ENCODE results near the gene NKTR. TPM values are rescaled to one million over a fixed set of nuclear protein-coding genes. Genes with fewer than 3 reads are reported as not detected.

Gene NKTR
- total RNA-seq, 4 donors from 2014 or later = 18.0 to 112 (median 50.7) TPM

DNA sequence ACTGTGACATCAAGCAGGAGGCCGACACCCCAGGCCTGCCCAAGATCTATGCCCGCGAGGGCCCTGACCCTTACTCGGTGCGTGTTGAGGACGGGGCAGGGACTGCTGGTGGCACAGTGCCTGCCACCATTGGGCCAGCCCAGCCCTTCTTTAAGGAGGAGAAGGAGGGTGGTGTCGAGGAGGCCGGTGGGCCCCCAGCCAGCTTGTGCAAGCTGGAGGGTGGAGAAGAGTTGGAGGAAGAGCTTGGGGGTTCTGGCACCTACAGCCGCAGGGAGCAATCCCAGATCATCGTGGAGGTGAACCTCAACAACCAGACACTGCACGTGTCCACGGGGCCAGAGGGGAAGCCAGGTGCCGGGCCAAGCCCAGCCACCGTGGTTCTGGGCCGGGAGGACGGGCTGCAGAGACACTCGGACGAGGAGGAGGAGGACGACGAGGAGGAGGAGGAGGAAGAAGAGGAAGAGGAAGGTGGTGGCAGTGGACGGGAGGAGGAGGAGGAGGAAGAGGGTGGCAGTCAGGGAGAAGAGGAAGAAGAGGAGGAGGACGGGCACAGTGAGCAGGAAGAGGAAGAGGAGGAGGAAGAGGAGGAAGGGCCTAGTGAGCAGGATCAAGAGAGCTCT lies 58.4 kb downstream of the NKTR start:
- Histone ChIP-seq H3K4me3 (no peak overlapping the region), H3K27ac (peak overlapping the region in 2 of 4 donors; percentile 0 to 49), H3K4me1 (peaks cover 13 to 58% (median 25%) of the 10 kb centered on the region in 3 donors), H3K36me3 (peaks cover 3 to 21% (median 8%) of the 10 kb centered on the region in 3 donors), H3K27me3 (no peaks in the 10 kb centered on the region), H3K9me3 (no peaks in the 10 kb centered on the region)
- WGBS, 2 donors = 64 to 68% methylated on average over 15 to 16 of the region's 22 CpGs
- intact Hi-C loops (cut with DNase I) = no loop called here
- DNase-seq = no peak
- TF ChIP-seq, protein P1, sequence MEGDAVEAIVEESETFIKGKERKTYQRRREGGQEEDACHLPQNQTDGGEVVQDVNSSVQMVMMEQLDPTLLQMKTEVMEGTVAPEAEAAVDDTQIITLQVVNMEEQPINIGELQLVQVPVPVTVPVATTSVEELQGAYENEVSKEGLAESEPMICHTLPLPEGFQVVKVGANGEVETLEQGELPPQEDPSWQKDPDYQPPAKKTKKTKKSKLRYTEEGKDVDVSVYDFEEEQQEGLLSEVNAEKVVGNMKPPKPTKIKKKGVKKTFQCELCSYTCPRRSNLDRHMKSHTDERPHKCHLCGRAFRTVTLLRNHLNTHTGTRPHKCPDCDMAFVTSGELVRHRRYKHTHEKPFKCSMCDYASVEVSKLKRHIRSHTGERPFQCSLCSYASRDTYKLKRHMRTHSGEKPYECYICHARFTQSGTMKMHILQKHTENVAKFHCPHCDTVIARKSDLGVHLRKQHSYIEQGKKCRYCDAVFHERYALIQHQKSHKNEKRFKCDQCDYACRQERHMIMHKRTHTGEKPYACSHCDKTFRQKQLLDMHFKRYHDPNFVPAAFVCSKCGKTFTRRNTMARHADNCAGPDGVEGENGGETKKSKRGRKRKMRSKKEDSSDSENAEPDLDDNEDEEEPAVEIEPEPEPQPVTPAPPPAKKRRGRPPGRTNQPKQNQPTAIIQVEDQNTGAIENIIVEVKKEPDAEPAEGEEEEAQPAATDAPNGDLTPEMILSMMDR (IDR thresholded peaks at IDR 0.05) = no peak
- no peak for TF ChIP-seq POLR2A (IDR thresholded peaks at IDR 0.05)

DNA sequence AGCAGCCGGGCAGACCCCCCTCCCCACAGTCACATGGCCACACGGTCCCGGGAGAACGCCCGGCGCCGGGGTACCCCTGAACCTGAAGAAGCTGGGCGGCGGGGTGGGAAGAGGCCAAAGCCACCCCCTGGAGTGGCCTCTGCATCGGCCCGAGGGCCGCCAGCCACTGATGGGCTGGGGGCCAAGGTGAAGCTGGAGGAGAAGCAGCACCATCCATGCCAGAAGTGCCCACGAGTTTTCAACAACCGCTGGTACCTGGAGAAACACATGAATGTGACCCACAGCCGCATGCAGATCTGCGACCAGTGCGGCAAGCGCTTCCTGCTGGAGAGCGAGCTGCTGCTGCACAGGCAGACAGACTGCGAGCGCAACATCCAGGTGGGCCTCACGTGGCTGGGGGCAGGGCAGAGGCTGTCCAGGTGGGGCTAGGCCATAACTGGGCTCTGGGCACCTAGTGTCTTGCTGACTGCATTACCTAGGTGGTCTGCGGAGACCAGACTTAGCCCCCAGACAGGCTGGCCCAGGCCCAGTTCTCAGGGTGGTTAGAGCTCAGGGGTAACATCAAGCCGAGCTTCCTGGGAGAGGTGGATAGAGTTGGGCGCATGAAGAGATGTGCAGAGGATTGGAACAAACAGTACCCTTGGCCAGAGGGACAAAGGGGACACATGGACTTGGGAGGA lies 59.1 kb downstream of the NKTR start:
- TF ChIP-seq, protein P1 (IDR thresholded peaks at IDR 0.05) = no peak
- TF ChIP-seq POLR2A (IDR thresholded peaks at IDR 0.05) = no peak
- Histone ChIP-seq H3K9me3 (no peaks in the 10 kb centered on the region), H3K36me3 (peaks cover 3 to 21% (median 8%) of the 10 kb centered on the region in 3 donors), H3K27ac (peak overlapping the region in 3 of 4 donors; percentile 0 to 49 (median 7)), H3K27me3 (no peaks in the 10 kb centered on the region), H3K4me1 (peaks cover 11 to 54% (median 25%) of the 10 kb centered on the region in 3 donors), H3K4me3 (no peak overlapping the region)
- intact Hi-C loops (cut with DNase I) = no loop called here
- WGBS, 2 donors = 78 to 82% methylated on average over 13 to 14 of the region's 25 CpGs
- no peak for DNase-seq

DNA sequence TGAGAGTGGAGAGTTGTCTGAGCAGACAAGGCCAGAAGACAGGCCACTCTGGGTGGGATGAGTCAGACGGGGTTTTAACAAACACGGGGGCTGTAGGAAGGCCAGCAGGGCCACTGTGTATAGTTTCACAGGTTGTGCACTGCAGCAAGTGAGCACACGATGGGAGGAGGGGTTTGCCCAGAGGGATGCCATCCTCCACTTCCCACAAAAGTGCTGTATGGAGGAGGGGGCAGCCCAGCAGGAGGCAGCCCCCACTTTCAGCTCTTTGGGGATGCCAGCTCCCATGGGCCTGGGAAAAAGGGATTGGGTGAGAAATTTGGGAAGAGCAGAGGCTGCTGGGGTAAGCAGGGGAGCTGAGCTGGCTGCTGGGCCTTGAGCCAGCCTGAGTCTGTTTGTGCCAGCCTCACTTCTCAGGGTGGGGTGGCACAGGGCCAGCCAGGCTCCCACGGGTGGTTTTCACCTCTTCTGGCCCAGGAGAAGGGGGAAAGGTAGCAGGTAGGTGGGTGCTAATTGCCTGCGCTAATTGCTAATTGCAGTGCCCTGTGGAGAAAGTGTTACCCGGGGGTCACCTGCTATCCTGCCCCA lies 59.7 kb downstream of the NKTR start:
- DNase-seq = no peak
- no peaks in the 10 kb centered on the region for H3K9me3 ChIP-seq
- peak overlapping the region in 3 of 4 donors; percentile 0 to 49 (median 7) for H3K27ac ChIP-seq
- H3K4me1 ChIP-seq = peaks cover 5 to 53% (median 22%) of the 10 kb centered on the region in 3 donors
- no peaks in the 10 kb centered on the region for H3K27me3 ChIP-seq
- intact Hi-C loops (cut with DNase I) = no loop called here
- no peak overlapping the region for H3K4me3 ChIP-seq
- WGBS, 2 donors = 27 to 29% methylated on average over 3 to 6 of the region's 6 CpGs
- H3K36me3 ChIP-seq = peaks cover 3 to 21% (median 8%) of the 10 kb centered on the region in 3 donors
- no peak for TF ChIP-seq POLR2A (IDR thresholded peaks at IDR 0.05)
- TF ChIP-seq, protein P1 (IDR thresholded peaks at IDR 0.05) = no peak

DNA sequence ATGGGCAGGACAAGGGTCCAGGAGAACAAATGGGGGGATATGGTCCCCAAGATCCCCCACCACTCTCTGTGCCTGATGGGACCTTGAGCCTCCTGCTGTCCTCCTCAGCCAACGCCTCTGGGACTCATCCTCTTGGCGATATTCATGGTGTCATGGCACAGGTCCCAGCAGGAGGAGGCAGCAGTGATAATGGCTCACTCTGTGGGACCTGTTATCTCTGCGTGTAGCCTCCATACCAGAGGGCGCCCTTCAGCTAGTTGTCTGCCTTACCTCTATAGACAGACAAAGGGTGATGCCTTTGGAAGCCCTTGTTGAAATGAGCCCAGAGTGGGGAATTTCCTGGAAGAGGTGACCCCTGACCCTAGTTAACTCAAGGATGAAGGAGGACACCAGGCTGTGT lies 60.4 kb downstream of the NKTR start:
- H3K4me1 ChIP-seq = peaks cover 7 to 53% (median 20%) of the 10 kb centered on the region in 3 donors
- TF ChIP-seq, protein P1 (IDR thresholded peaks at IDR 0.05) = no peak
- TF ChIP-seq POLR2A (IDR thresholded peaks at IDR 0.05) = no peak
- no peak overlapping the region for H3K27ac ChIP-seq
- no peak overlapping the region for H3K4me3 ChIP-seq
- intact Hi-C loops (cut with DNase I) = no loop called here
- no peaks in the 10 kb centered on the region for H3K27me3 ChIP-seq
- H3K9me3 ChIP-seq = no peaks in the 10 kb centered on the region
- DNase-seq = no peak
- H3K36me3 ChIP-seq = peaks cover 3 to 21% (median 8%) of the 10 kb centered on the region in 3 donors
- WGBS, 2 donors = 80% methylated on average over 2 of the region's 4 CpGs; no CpG with 5 or more reads in 1 of the 2 donors

DNA sequence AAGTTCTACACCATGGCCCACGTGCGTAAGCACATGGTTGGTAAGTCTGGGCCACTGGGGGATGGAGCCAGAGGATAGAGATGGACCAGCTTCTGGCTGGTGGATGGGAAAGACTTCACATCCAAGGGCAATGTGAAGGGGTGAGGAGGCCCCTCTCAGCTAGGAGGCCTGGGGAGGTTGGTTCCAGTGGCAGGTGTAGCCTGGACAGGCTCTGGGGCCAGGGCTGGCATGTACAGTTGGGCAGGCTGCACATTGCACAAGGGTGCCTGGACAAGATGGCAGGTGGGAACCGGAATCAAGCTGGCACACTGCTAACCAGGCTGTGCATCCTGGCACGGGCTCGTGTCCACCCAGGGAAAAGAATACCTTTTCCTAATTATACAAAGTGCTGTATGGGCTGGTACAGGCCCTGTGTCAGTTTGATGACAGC lies 61.1 kb downstream of the NKTR start:
- peaks cover 10 to 53% (median 20%) of the 10 kb centered on the region in 3 donors for H3K4me1 ChIP-seq
- no peaks in the 10 kb centered on the region for H3K27me3 ChIP-seq
- intact Hi-C loops (cut with DNase I) = no loop called here
- no peaks in the 10 kb centered on the region for H3K9me3 ChIP-seq
- WGBS, 2 donors = 80 to 94% methylated on average over 3 to 5 of the region's 5 CpGs
- H3K36me3 ChIP-seq = peaks cover 3 to 21% (median 8%) of the 10 kb centered on the region in 3 donors
- H3K27ac ChIP-seq = no peak overlapping the region
- TF ChIP-seq, protein P1 (IDR thresholded peaks at IDR 0.05) = no peak
- TF ChIP-seq POLR2A (IDR thresholded peaks at IDR 0.05) = no peak
- no peak overlapping the region for H3K4me3 ChIP-seq
- DNase-seq = no peak

Measured in esophagus squamous epithelium (tissue), 5 donors.